Gastrocnemius medialis (tissue), 4 donors: Measurements from ENCODE around the gene AIFM3.

Experiments used
- POLR2A ChIP-seq, 2 donors: fragments of 450-650 bp; IDR thresholded peaks; one replicate each; pipeline ENCODE4 v1.6.1; 2017; ENCODE audit warnings: antibody characterized with exemption in 2 of 2, mild to moderate bottlenecking in 2 of 2, moderate library complexity in 2 of 2
- TF ChIP-seq, protein P1 (sequence below), 5 experiments: fragments of 450-650 bp in 3 of 5; fragments of 200-600 bp in 2 of 5; sonication (generic) in 2 of 5; IDR thresholded peaks in 4 of 5; conservative IDR thresholded peaks in 1 of 5; 1 replicate in 4 of 5; 2 replicates in 1 of 5; pipeline ENCODE4 v1.5.1; 2016 to 2019; ENCODE audit warnings: antibody characterized with exemption in 5 of 5, mild to moderate bottlenecking in 3 of 5, moderate library complexity in 3 of 5

DNA sequence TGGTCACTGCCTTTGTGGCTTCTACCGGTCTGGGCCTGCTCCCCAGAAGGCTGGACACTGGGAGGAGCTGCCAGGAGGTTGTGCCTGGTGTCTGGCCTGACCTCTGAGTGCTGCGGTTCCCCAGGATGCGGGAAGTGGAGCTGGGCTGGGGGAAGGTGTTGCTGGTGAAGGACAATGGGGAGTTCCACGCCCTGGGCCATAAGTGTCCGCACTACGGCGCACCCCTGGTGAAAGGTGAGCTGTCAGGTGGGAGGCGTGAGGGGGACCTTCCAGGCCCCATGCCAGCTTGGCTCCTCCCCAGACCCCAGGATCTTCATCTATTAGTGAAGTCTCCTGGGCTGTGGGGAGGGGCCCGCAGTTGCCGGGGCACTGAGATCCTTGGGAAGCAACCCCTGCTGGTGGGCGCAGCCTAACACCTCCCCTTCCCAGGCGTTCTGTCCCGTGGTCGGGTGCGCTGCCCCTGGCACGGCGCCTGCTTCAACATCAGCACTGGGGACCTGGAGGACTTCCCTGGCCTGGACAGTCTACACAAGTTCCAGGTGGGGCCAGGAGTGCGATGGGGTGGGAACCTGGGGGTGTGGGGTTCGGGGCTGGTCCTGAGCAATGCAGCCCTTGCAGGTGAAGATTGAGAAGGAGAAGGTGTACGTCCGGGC is 6.7 kb downstream of the AIFM3 start:
- TF ChIP-seq, protein P1, sequence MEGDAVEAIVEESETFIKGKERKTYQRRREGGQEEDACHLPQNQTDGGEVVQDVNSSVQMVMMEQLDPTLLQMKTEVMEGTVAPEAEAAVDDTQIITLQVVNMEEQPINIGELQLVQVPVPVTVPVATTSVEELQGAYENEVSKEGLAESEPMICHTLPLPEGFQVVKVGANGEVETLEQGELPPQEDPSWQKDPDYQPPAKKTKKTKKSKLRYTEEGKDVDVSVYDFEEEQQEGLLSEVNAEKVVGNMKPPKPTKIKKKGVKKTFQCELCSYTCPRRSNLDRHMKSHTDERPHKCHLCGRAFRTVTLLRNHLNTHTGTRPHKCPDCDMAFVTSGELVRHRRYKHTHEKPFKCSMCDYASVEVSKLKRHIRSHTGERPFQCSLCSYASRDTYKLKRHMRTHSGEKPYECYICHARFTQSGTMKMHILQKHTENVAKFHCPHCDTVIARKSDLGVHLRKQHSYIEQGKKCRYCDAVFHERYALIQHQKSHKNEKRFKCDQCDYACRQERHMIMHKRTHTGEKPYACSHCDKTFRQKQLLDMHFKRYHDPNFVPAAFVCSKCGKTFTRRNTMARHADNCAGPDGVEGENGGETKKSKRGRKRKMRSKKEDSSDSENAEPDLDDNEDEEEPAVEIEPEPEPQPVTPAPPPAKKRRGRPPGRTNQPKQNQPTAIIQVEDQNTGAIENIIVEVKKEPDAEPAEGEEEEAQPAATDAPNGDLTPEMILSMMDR (IDR thresholded peaks at IDR 0.05 in 4 of 5, conservative IDR thresholded peaks at IDR 0.05 in 1 of 5) = no peak
- TF ChIP-seq POLR2A (IDR thresholded peaks at IDR 0.05) = no peak
